Mesenchymal stem cell (in vitro differentiated cells and primary cell): ENCODE data around the gene ERI3.

Experiments used
- DNase-seq: peaks from one replicate; pipeline ENCODE4 v3.0.0-alpha.2; 2013
- H2AFZ ChIP-seq: one replicate; pipeline ENCODE4 v1.6.1; 2013; ENCODE audit warnings: low read depth, mild to moderate bottlenecking, control low read depth, inconsistent platforms, low read length, moderate library complexity
- H2AK5ac ChIP-seq: 2 replicates; pipeline ENCODE4 v1.6.1; 2013; ENCODE audit warnings: low read length, moderate library complexity, mild to moderate bottlenecking, inconsistent platforms; ENCODE audit not compliant: severe bottlenecking
- H2BK120ac ChIP-seq: one replicate; pipeline ENCODE4 v1.6.1; 2013; ENCODE audit warnings: low read depth, mild to moderate bottlenecking, inconsistent platforms, low read length, moderate library complexity
- H2BK12ac ChIP-seq, 2 experiments: one replicate each; pipeline ENCODE4 v1.6.1; 2013; ENCODE audit warnings: inconsistent platforms in 2 of 2, low read length in 2 of 2, mild to moderate bottlenecking in 2 of 2, moderate library complexity in 2 of 2, control low read depth in 1 of 2
- H2BK15ac ChIP-seq: one replicate; pipeline ENCODE4 v1.6.1; 2013; ENCODE audit warnings: mild to moderate bottlenecking, low read depth, inconsistent platforms; ENCODE audit not compliant: poor library complexity, severe bottlenecking
- H2BK5ac ChIP-seq: 2 replicates; pipeline ENCODE4 v1.6.1; 2013; ENCODE audit warnings: low read depth, mild to moderate bottlenecking, low read length, control low read depth, inconsistent platforms; ENCODE audit not compliant: poor library complexity, severe bottlenecking
- H3K14ac ChIP-seq, 2 experiments: one replicate each; pipeline ENCODE4 v1.6.1; 2013; ENCODE audit warnings: inconsistent platforms in 2 of 2, low read length in 2 of 2, control low read depth in 1 of 2, mild to moderate bottlenecking in 1 of 2, moderate library complexity in 1 of 2
- H3K18ac ChIP-seq, 2 experiments: one replicate each; pipeline ENCODE4 v1.6.1; 2013; ENCODE audit warnings: inconsistent platforms in 2 of 2, low read length in 2 of 2, control low read depth in 1 of 2, low read depth in 1 of 2, mild to moderate bottlenecking in 1 of 2
- H3K23ac ChIP-seq, 2 experiments: one replicate each; pipeline ENCODE4 v1.6.1; 2013; ENCODE audit warnings: inconsistent platforms in 2 of 2, low read length in 2 of 2, mild to moderate bottlenecking in 2 of 2, moderate library complexity in 2 of 2, control low read depth in 1 of 2
- H3K27ac ChIP-seq: 2 replicates; pipeline ENCODE4 v1.5.1; 2013; ENCODE audit warnings: mild to moderate bottlenecking, moderate library complexity, low read length, control low read depth, inconsistent platforms; ENCODE audit not compliant: poor library complexity, severe bottlenecking
- H3K27me3 ChIP-seq, 2 experiments: 2 replicates each; pipeline versions ENCODE4 v1.6.1 to v1.7.0; 2013; ENCODE audit warnings: low read length in 2 of 2, mild to moderate bottlenecking in 2 of 2, moderate library complexity in 2 of 2, control low read depth in 1 of 2, inconsistent platforms in 1 of 2; ENCODE audit not compliant: control insufficient read depth in 1 of 2, insufficient read depth in 1 of 2
- H3K36me3 ChIP-seq, 2 experiments: 2 replicates each; pipeline versions ENCODE4 v1.6.1 to v1.7.0; 2013; ENCODE audit warnings: low read length in 2 of 2, control low read depth in 1 of 2, inconsistent platforms in 1 of 2, low read depth in 1 of 2, mild to moderate bottlenecking in 1 of 2; ENCODE audit not compliant: insufficient read depth in 2 of 2, control insufficient read depth in 1 of 2
- H3K4ac ChIP-seq, 2 experiments: one replicate each; pipeline ENCODE4 v1.6.1; 2013; ENCODE audit warnings: inconsistent platforms in 2 of 2, low read length in 2 of 2, mild to moderate bottlenecking in 2 of 2, moderate library complexity in 2 of 2, control low read depth in 1 of 2, low read depth in 1 of 2
- H3K4me1 ChIP-seq: 2 replicates; pipeline ENCODE4 v1.6.1; 2013; ENCODE audit warnings: low read depth, low read length, control low read depth; ENCODE audit not compliant: control insufficient read depth, insufficient read depth
- H3K4me2 ChIP-seq: 2 replicates; pipeline ENCODE4 v1.6.1; 2013; ENCODE audit warnings: low read length, mild to moderate bottlenecking, inconsistent platforms; ENCODE audit not compliant: poor library complexity, severe bottlenecking
- H3K4me3 ChIP-seq, 2 experiments: 2 replicates each; pipeline versions ENCODE4 v1.5.1 to v1.7.0; 2013; ENCODE audit warnings: low read length in 2 of 2, mild to moderate bottlenecking in 2 of 2, control low read depth in 1 of 2, low read depth in 1 of 2; ENCODE audit not compliant: insufficient read depth in 1 of 2
- H3K79me1 ChIP-seq: replicated peaks from 2 replicates; pipeline ENCODE4 v1.6.1; 2013; ENCODE audit warnings: mild to moderate bottlenecking, control low read depth, low read length, inconsistent platforms; ENCODE audit not compliant: poor library complexity, severe bottlenecking
- H3K9ac ChIP-seq: 2 replicates; pipeline ENCODE4 v1.7.0; 2013; ENCODE audit warnings: mild to moderate bottlenecking, low read length, moderate library complexity
- H3K9me3 ChIP-seq: 2 replicates; pipeline ENCODE4 v1.7.0; 2013; ENCODE audit warnings: mild to moderate bottlenecking, low read length; ENCODE audit not compliant: control insufficient read depth
- H4K8ac ChIP-seq: one replicate; pipeline ENCODE4 v1.6.1; 2013; ENCODE audit warnings: inconsistent platforms, mild to moderate bottlenecking, low read length, moderate library complexity
- H4K91ac ChIP-seq: one replicate; pipeline ENCODE4 v1.6.1; 2013; ENCODE audit warnings: mild to moderate bottlenecking, low read length, inconsistent platforms
- WGBS: methylation state at CpG from one replicate; pipeline ENCODE4 v1.1.7; 2013; ENCODE audit warnings: mixed read lengths; 5-methylcytosine and 5-hydroxymethylcytosine counted together

Gene ERI3

GRCh38 chr1:44326024-44326701 lies 28.9 kb downstream of the ERI3 start:
- H4K91ac ChIP-seq = no peak overlapping the region
- H3K4me3 ChIP-seq = no peak overlapping the region
- H3K23ac ChIP-seq = no peak overlapping the region
- 88% methylated on average over 9 of the region's 9 CpGs for WGBS
- no peak overlapping the region for H2AFZ ChIP-seq
- H3K4ac ChIP-seq = no peak overlapping the region
- no peak overlapping the region for H3K14ac ChIP-seq
- H3K79me1 ChIP-seq = peaks cover 31% of the 10 kb centered on the region
- H3K27ac ChIP-seq = no peak overlapping the region
- H3K36me3 ChIP-seq = peaks cover 0 to 2% of the 10 kb centered on the region in 2 experiments
- no peaks in the 10 kb centered on the region for H3K27me3 ChIP-seq
- peak overlapping the region; percentile 76 for H2AK5ac ChIP-seq
- H3K9ac ChIP-seq = no peak overlapping the region
- DNase-seq = no peak
- no peak overlapping the region for H3K18ac ChIP-seq
- H4K8ac ChIP-seq = no peak overlapping the region
- H2BK12ac ChIP-seq = no peak overlapping the region
- H3K9me3 ChIP-seq = no peaks in the 10 kb centered on the region
- H2BK15ac ChIP-seq = no peak overlapping the region
- H2BK5ac ChIP-seq = no peak overlapping the region
- H3K4me2 ChIP-seq = no peak overlapping the region
- H2BK120ac ChIP-seq = no peak overlapping the region
- H3K4me1 ChIP-seq = peaks cover 10% of the 10 kb centered on the region

- Histone ChIP-seq H3K4me2 (no peak overlapping the region), H3K79me1 (peaks cover 27% of the 10 kb centered on the region), H3K4ac (no peak overlapping the region), H3K18ac (no peak overlapping the region), H3K9ac (no peak overlapping the region), H2BK15ac (no peak overlapping the region), H2BK5ac (no peak overlapping the region), H2AFZ (no peak overlapping the region), H3K23ac (no peak overlapping the region), H3K9me3 (no peaks in the 10 kb centered on the region), H3K4me3 (no peak overlapping the region), H3K36me3 (peaks cover 9 to 10% of the 10 kb centered on the region in 2 experiments), H4K8ac (no peak overlapping the region), H2BK120ac (no peak overlapping the region), H3K27me3 (no peaks in the 10 kb centered on the region), H2BK12ac (no peak overlapping the region), H3K4me1 (peaks cover 9% of the 10 kb centered on the region), H2AK5ac (no peak overlapping the region), H3K14ac (no peak overlapping the region), H3K27ac (no peak overlapping the region), H4K91ac (no peak overlapping the region)
- no peak for DNase-seq
- 88% methylated on average over 1 of the region's 1 CpG for WGBS
These were observed 31.1 kb downstream of the ERI3 start for GRCh38 chr1:44323947-44324346.

GRCh38 chr1:44322367-44322766 lies 32.7 kb downstream of the ERI3 start:
- Histone ChIP-seq H3K4me1 (peaks cover 2% of the 10 kb centered on the region), H4K91ac (no peak overlapping the region), H2BK120ac (no peak overlapping the region), H2AK5ac (no peak overlapping the region), H3K18ac (no peak overlapping the region), H3K79me1 (peaks cover 32% of the 10 kb centered on the region), H3K9ac (no peak overlapping the region), H3K4me2 (no peak overlapping the region), H3K4me3 (no peak overlapping the region), H2BK12ac (no peak overlapping the region), H3K9me3 (no peaks in the 10 kb centered on the region), H3K14ac (no peak overlapping the region), H3K27me3 (no peaks in the 10 kb centered on the region), H2AFZ (no peak overlapping the region), H2BK15ac (no peak overlapping the region), H3K4ac (no peak overlapping the region), H4K8ac (no peak overlapping the region), H3K27ac (no peak overlapping the region), H2BK5ac (no peak overlapping the region), H3K36me3 (peaks cover 18 to 23% of the 10 kb centered on the region in 2 experiments), H3K23ac (no peak overlapping the region)
- 86% methylated on average over 3 of the region's 3 CpGs for WGBS
- no peak for DNase-seq

GRCh38 chr1:44321466-44321865 lies 33.6 kb downstream of the ERI3 start:
- H4K91ac ChIP-seq = no peak overlapping the region
- no peak overlapping the region for H3K27ac ChIP-seq
- no peak overlapping the region for H2AK5ac ChIP-seq
- peaks cover 4% of the 10 kb centered on the region for H3K4me1 ChIP-seq
- no peak overlapping the region for H3K4ac ChIP-seq
- peaks cover 23 to 32% of the 10 kb centered on the region in 2 experiments for H3K36me3 ChIP-seq
- H4K8ac ChIP-seq = no peak overlapping the region
- no peak overlapping the region for H2BK12ac ChIP-seq
- no peak overlapping the region for H2AFZ ChIP-seq
- no peaks in the 10 kb centered on the region for H3K9me3 ChIP-seq
- peaks cover 36% of the 10 kb centered on the region for H3K79me1 ChIP-seq
- H2BK15ac ChIP-seq = no peak overlapping the region
- WGBS = 88% methylated on average over 2 of the region's 2 CpGs
- no peaks in the 10 kb centered on the region for H3K27me3 ChIP-seq
- no peak overlapping the region for H3K9ac ChIP-seq
- no peak overlapping the region for H2BK5ac ChIP-seq
- H3K4me3 ChIP-seq = no peak overlapping the region
- no peak overlapping the region for H3K23ac ChIP-seq
- no peak overlapping the region for H2BK120ac ChIP-seq
- no peak overlapping the region for H3K14ac ChIP-seq
- no peak overlapping the region for H3K4me2 ChIP-seq
- no peak overlapping the region for H3K18ac ChIP-seq
- DNase-seq = no peak
